ENCODE results near the gene PTTG1IP. TPM values are rescaled to one million over a fixed set of nuclear protein-coding genes. Genes with fewer than 3 reads are reported as not detected.

Gene PTTG1IP
- total RNA-seq, 2 experiments from 2014 or later: 38.9 to 58.1 TPM

- Histone ChIP-seq H3K36me3 (ENCODE audit: insufficient read depth, low read length) (peaks cover 26% of the 10 kb centered on the region), H3K4me2 (ENCODE audit: low read length) (no peak overlapping the region), H3K4me1 (ENCODE audit: insufficient read depth, low read length, poor library complexity, severe bottlenecking) (no peaks in the 10 kb centered on the region), H2AFZ (ENCODE audit: low read length) (no peak overlapping the region), H3K79me2 (ENCODE audit: insufficient read depth, low read depth, low read length) (no peaks in the 10 kb centered on the region), H3K4me3 (ENCODE audit: low read depth, low read length, poor library complexity, severe bottlenecking) (no peak overlapping the region), H3K27ac (ENCODE audit: low read depth, low read length, poor library complexity, severe bottlenecking) (no peak overlapping the region), H4K20me1 (ENCODE audit: insufficient read depth, low read length) (no peaks in the 10 kb centered on the region), H3K9me2 (ENCODE audit: insufficient read depth, low read length) (no peaks in the 10 kb centered on the region), H3K9me3 (ENCODE audit: low read length) (no peaks in the 10 kb centered on the region)
- BruUV-seq (replicated peaks): no TSS peak
- intact Hi-C loops (cut with micrococcal nuclease; ENCODE audit: unreplicated experiment): no loop called here
- ChIA-PET POLR2A (interaction anchor here (0.6 kb wide), 1 partner anchor 23 kb away, joined by 3 read pairs; the partner anchor contains the start of gene PTTG1IP), CTCF (ENCODE audit: unreplicated experiment) (no interaction called here)
- DNase-seq (ENCODE audit: low spot score): no peak
- TF ChIP-seq CTCF (conservative IDR thresholded peaks at IDR 0.05; ENCODE audit: low read length) (no peak), EZH2phosphoT487 (IDR thresholded peaks at IDR 0.05; ENCODE audit: borderline replicate concordance, low read depth, low read length) (no peak)
Observed at GRCh38 chr21:44850208-44850800, 23.2 kb downstream of the PTTG1IP start.

- CTCF ChIA-PET (ENCODE audit: unreplicated experiment): no interaction called here
- Histone ChIP-seq H3K36me3 (ENCODE audit: insufficient read depth, low read length) (peaks cover 20% of the 10 kb centered on the region), H3K4me1 (ENCODE audit: insufficient read depth, low read length, poor library complexity, severe bottlenecking) (no peaks in the 10 kb centered on the region), H2AFZ (ENCODE audit: low read length) (no peak overlapping the region), H3K27ac (ENCODE audit: low read depth, low read length, poor library complexity, severe bottlenecking) (no peak overlapping the region), H3K4me2 (ENCODE audit: low read length) (no peak overlapping the region), H3K9me3 (ENCODE audit: low read length) (no peaks in the 10 kb centered on the region), H4K20me1 (ENCODE audit: insufficient read depth, low read length) (no peaks in the 10 kb centered on the region), H3K4me3 (ENCODE audit: low read depth, low read length, poor library complexity, severe bottlenecking) (no peak overlapping the region), H3K9me2 (ENCODE audit: insufficient read depth, low read length) (no peaks in the 10 kb centered on the region), H3K79me2 (ENCODE audit: insufficient read depth, low read depth, low read length) (no peaks in the 10 kb centered on the region)
- POLR2A ChIA-PET: no interaction called here
- intact Hi-C loops (cut with micrococcal nuclease; ENCODE audit: unreplicated experiment): no loop called here
- no TSS peak for BruUV-seq (replicated peaks)
- DNase-seq (ENCODE audit: low spot score): no peak
- no peak for TF ChIP-seq EZH2phosphoT487 (IDR thresholded peaks at IDR 0.05; ENCODE audit: borderline replicate concordance, low read depth, low read length)
- no peak for TF ChIP-seq CTCF (conservative IDR thresholded peaks at IDR 0.05; ENCODE audit: low read length)
Observed at GRCh38 chr21:44849616-44850130, 23.8 kb downstream of the PTTG1IP start.

GRCh38 chr21:44848821-44849521, 24.5 kb downstream of the PTTG1IP start:
- Histone ChIP-seq H3K4me2 (ENCODE audit: low read length) (no peak overlapping the region), H3K4me3 (ENCODE audit: low read depth, low read length, poor library complexity, severe bottlenecking) (no peak overlapping the region), H2AFZ (ENCODE audit: low read length) (no peak overlapping the region), H3K27ac (ENCODE audit: low read depth, low read length, poor library complexity, severe bottlenecking) (no peak overlapping the region), H4K20me1 (ENCODE audit: insufficient read depth, low read length) (no peaks in the 10 kb centered on the region), H3K9me3 (ENCODE audit: low read length) (no peaks in the 10 kb centered on the region), H3K4me1 (ENCODE audit: insufficient read depth, low read length, poor library complexity, severe bottlenecking) (no peaks in the 10 kb centered on the region), H3K36me3 (ENCODE audit: insufficient read depth, low read length) (peaks cover 17% of the 10 kb centered on the region), H3K9me2 (ENCODE audit: insufficient read depth, low read length) (no peaks in the 10 kb centered on the region), H3K79me2 (ENCODE audit: insufficient read depth, low read depth, low read length) (no peaks in the 10 kb centered on the region)
- CTCF ChIA-PET (ENCODE audit: unreplicated experiment): no interaction called here
- intact Hi-C loops (cut with micrococcal nuclease; ENCODE audit: unreplicated experiment): no loop called here
- no TSS peak for BruUV-seq (replicated peaks)
- TF ChIP-seq CTCF (conservative IDR thresholded peaks at IDR 0.05; ENCODE audit: low read length) (no peak), EZH2phosphoT487 (IDR thresholded peaks at IDR 0.05; ENCODE audit: borderline replicate concordance, low read depth, low read length) (no peak)
- POLR2A ChIA-PET: no interaction called here
- no peak for DNase-seq (ENCODE audit: low spot score)

All from OCI-LY7 (cell line).